ENCODE data around the gene EFCAB6. TPM values are rescaled to one million over a fixed set of nuclear protein-coding genes. Genes with fewer than 3 reads are reported as not detected.

EFCAB6 gene
- polyA plus RNA-seq, 4 donors: 0.34 to 1.9 TPM; not detected in 2

DNA sequence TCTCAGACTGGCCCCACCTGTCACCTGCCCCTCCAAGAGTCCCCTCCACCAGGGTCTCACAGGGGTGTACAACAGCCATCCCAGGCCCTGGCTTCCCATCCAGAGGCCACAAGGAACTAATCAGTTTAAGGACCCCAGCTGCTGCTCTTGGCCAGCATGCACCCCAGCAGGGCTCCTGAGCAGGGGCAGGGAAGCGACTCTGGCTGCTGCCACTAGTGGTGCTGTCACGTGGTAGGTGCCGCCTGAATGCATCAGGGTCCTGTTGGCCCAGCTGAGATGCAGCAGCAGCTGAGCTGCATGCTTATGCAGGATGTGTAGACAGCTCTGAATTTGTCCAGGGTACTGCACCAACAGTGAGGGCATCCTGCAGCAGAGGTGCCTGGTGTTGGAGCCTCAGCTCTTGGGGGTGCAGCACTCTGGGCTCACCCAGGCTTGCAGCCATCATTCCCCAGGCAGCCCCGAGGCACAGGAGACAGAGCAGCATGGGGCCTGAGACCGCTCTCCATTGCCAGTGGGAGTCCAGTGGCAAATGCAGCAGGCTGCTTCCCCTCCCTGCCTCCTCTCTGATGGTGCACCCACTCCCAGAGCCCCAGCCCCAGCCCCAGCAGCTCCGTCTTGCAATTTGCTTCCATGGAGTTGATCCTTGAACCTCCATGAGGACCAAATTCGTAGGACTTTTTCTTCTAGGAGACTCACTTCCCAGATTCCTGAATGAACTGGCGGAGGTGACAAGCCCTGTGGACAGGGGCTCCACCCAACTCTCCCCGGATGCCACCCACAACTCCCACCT is 301.6 kb downstream of the EFCAB6 start:
- no peaks in the 10 kb centered on the region for H3K27me3 ChIP-seq (ENCODE audit: control insufficient read depth in 3 of 3, insufficient read depth in 3 of 3, low read length in 3 of 3)
- H3K9me3 ChIP-seq (ENCODE audit: control insufficient read depth in 2 of 2, insufficient read depth in 1 of 2, low read depth in 1 of 2, low read length in 1 of 2): no peaks in the 10 kb centered on the region
- no peaks in the 10 kb centered on the region for H3K4me1 ChIP-seq (ENCODE audit: control insufficient read depth in 3 of 3, insufficient read depth in 2 of 3, low read depth in 1 of 3, low read length in 2 of 3)
- H3K36me3 ChIP-seq (ENCODE audit: control insufficient read depth in 3 of 3, insufficient read depth in 2 of 3, low read depth in 1 of 3, low read length in 3 of 3): no peaks in the 10 kb centered on the region
- DNase-seq (no peak), FAIRE-seq (no peak)
- H3K4me3 ChIP-seq (ENCODE audit: low read depth in 1 of 3, low read length in 3 of 3): no peak overlapping the region
- 57 to 78% (median 68%) methylated on average over 9 of the region's 9 CpGs for WGBS, 3 donors
- no peak overlapping the region for H3K27ac ChIP-seq (ENCODE audit: low read depth in 1 of 3, low read length in 2 of 3)

DNA sequence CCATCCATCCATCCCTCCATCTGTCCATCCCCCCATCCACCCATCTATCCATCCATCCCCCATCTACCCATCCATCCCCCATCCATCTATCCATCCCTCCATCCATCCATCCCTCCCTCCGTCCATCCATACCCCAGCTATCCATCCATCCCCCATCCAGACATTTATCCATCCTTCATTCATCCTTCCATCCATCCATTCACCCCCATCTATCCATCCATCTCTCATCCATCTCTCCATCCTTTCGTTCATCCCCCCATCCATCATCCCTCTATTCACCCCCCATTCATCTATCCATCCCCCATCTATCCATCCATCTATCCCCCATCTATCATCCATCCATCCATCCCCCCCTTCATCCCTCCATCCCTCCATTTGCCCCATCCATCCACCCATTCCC is 302.8 kb downstream of the EFCAB6 start:
- no peaks in the 10 kb centered on the region for H3K27me3 ChIP-seq (ENCODE audit: control insufficient read depth in 3 of 3, insufficient read depth in 3 of 3, low read length in 3 of 3)
- H3K4me1 ChIP-seq (ENCODE audit: control insufficient read depth in 3 of 3, insufficient read depth in 2 of 3, low read depth in 1 of 3, low read length in 2 of 3): no peaks in the 10 kb centered on the region
- FAIRE-seq: no peak
- 75 to 81% (median 79%) methylated on average over 2 of the region's 2 CpGs for WGBS, 3 donors
- H3K27ac ChIP-seq (ENCODE audit: low read depth in 1 of 3, low read length in 2 of 3): no peak overlapping the region
- no peak for DNase-seq
- no peaks in the 10 kb centered on the region for H3K36me3 ChIP-seq (ENCODE audit: control insufficient read depth in 3 of 3, insufficient read depth in 2 of 3, low read depth in 1 of 3, low read length in 3 of 3)
- H3K4me3 ChIP-seq (ENCODE audit: low read depth in 1 of 3, low read length in 3 of 3): no peak overlapping the region
- H3K9me3 ChIP-seq (ENCODE audit: control insufficient read depth in 2 of 2, insufficient read depth in 1 of 2, low read depth in 1 of 2, low read length in 1 of 2): no peaks in the 10 kb centered on the region

DNA sequence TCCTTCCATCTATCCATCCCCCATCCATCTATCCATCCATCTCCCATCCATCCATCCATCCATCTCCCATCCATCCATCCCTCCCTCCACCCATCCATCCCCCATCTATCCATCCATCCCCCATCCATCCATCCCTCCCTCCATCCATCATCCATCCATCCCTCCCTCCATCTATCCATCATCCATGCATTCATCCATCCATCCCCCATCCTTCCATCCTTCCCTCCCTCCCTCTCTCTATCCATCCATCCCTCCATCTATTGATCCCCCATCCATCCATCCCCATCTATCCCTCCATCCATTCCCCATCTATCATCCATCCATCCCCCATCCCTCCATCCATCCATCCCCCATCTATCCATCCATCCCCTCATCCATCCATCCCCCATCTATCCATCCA is 303.6 kb downstream of the EFCAB6 start:
- DNase-seq: no peak
- Histone ChIP-seq H3K36me3 (ENCODE audit: control insufficient read depth in 3 of 3, insufficient read depth in 2 of 3, low read depth in 1 of 3, low read length in 3 of 3) (no peaks in the 10 kb centered on the region), H3K4me1 (ENCODE audit: control insufficient read depth in 3 of 3, insufficient read depth in 2 of 3, low read depth in 1 of 3, low read length in 2 of 3) (no peaks in the 10 kb centered on the region), H3K27me3 (ENCODE audit: control insufficient read depth in 3 of 3, insufficient read depth in 3 of 3, low read length in 3 of 3) (no peaks in the 10 kb centered on the region), H3K4me3 (ENCODE audit: low read depth in 1 of 3, low read length in 3 of 3) (no peak overlapping the region), H3K27ac (ENCODE audit: low read depth in 1 of 3, low read length in 2 of 3) (no peak overlapping the region), H3K9me3 (ENCODE audit: control insufficient read depth in 2 of 2, insufficient read depth in 1 of 2, low read depth in 1 of 2, low read length in 1 of 2) (no peaks in the 10 kb centered on the region)
- no peak for FAIRE-seq

DNA sequence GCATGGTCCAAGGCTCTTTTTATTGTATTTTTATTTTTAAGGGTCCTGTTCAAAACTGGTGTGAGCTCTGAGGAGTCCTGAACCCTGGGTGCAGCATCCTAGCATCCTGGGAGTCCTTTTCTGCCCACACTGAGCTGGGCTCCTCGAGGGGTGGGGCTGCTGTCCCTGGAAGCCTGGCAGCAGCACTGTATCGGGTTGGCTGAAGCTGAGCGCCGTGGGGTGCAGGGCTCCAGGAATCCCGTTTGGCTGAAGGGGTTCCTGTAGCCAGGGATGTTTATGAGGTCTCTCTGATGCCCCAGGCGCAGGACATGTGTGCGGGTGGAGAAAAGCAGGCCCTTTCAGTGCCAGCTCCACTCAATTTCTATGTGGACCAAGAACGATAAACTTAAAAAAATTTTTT is 304.9 kb downstream of the EFCAB6 start:
- no peaks in the 10 kb centered on the region for H3K9me3 ChIP-seq (ENCODE audit: control insufficient read depth in 2 of 2, insufficient read depth in 1 of 2, low read depth in 1 of 2, low read length in 1 of 2)
- H3K36me3 ChIP-seq (ENCODE audit: control insufficient read depth in 3 of 3, insufficient read depth in 2 of 3, low read depth in 1 of 3, low read length in 3 of 3): no peaks in the 10 kb centered on the region
- H3K4me3 ChIP-seq (ENCODE audit: low read depth in 1 of 3, low read length in 3 of 3): no peak overlapping the region
- H3K4me1 ChIP-seq (ENCODE audit: control insufficient read depth in 3 of 3, insufficient read depth in 2 of 3, low read depth in 1 of 3, low read length in 2 of 3): no peaks in the 10 kb centered on the region
- H3K27me3 ChIP-seq (ENCODE audit: control insufficient read depth in 3 of 3, insufficient read depth in 3 of 3, low read length in 3 of 3): no peaks in the 10 kb centered on the region
- DNase-seq: no peak
- no peak for FAIRE-seq
- H3K27ac ChIP-seq (ENCODE audit: low read depth in 1 of 3, low read length in 2 of 3): no peak overlapping the region
- WGBS, 3 donors: 68 to 71% (median 69%) methylated on average over 8 of the region's 8 CpGs

DNA sequence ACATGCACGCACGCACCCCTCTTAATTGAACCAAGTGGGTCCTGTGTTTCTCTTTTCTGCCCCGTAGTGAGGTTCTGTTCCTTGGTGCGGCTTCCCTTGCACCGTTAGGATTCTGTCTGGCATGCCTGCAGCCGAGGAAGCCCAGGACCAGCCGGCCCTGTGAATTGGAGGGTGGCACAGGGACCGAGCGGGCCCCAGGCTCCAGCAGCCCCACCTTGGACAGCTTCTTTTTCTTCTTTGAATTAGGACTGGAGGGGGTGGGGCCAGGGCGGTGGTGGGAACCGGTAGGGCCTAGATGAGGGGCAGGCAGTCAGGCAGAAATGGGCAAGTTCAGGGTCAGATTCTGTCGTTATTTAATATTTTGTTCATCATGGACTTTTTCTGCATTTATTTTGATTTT is 305.6 kb downstream of the EFCAB6 start:
- WGBS, 3 donors: 80 to 84% (median 81%) methylated on average over 12 of the region's 12 CpGs
- no peak overlapping the region for H3K27ac ChIP-seq (ENCODE audit: low read depth in 1 of 3, low read length in 2 of 3)
- H3K9me3 ChIP-seq (ENCODE audit: control insufficient read depth in 2 of 2, insufficient read depth in 1 of 2, low read depth in 1 of 2, low read length in 1 of 2): no peaks in the 10 kb centered on the region
- no peaks in the 10 kb centered on the region for H3K27me3 ChIP-seq (ENCODE audit: control insufficient read depth in 3 of 3, insufficient read depth in 3 of 3, low read length in 3 of 3)
- H3K4me1 ChIP-seq (ENCODE audit: control insufficient read depth in 3 of 3, insufficient read depth in 2 of 3, low read depth in 1 of 3, low read length in 2 of 3): no peaks in the 10 kb centered on the region
- no peak for FAIRE-seq
- no peaks in the 10 kb centered on the region for H3K36me3 ChIP-seq (ENCODE audit: control insufficient read depth in 3 of 3, insufficient read depth in 2 of 3, low read depth in 1 of 3, low read length in 3 of 3)
- no peak overlapping the region for H3K4me3 ChIP-seq (ENCODE audit: low read depth in 1 of 3, low read length in 3 of 3)
- DNase-seq: no peak

DNA sequence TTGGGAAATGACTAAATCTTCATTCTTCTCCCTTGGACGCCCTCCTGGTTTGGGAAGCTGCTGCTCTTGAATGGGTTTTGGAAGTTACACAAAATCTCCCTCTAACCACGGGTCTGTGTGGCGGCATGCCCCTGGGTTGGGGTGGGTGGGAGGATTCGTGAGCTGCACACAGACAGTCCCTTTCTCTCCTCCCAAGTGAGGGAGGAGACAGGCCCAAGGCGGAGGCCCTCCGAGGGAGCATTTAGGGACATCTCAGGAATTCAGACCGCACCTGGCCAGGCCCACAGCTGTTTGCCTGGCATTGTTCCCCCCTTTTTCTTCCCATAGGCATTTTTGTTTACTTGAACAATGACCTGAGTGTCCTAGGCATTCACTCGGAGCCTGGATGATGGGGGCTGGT is 306.2 kb downstream of the EFCAB6 start:
- 56 to 70% (median 61%) methylated on average over 8 of the region's 8 CpGs for WGBS, 3 donors
- FAIRE-seq (no peak), DNase-seq (no peak)
- Histone ChIP-seq H3K27ac (ENCODE audit: low read depth in 1 of 3, low read length in 2 of 3) (no peak overlapping the region), H3K9me3 (ENCODE audit: control insufficient read depth in 2 of 2, insufficient read depth in 1 of 2, low read depth in 1 of 2, low read length in 1 of 2) (no peaks in the 10 kb centered on the region), H3K4me3 (ENCODE audit: low read depth in 1 of 3, low read length in 3 of 3) (no peak overlapping the region), H3K27me3 (ENCODE audit: control insufficient read depth in 3 of 3, insufficient read depth in 3 of 3, low read length in 3 of 3) (no peaks in the 10 kb centered on the region), H3K4me1 (ENCODE audit: control insufficient read depth in 3 of 3, insufficient read depth in 2 of 3, low read depth in 1 of 3, low read length in 2 of 3) (no peaks in the 10 kb centered on the region), H3K36me3 (ENCODE audit: control insufficient read depth in 3 of 3, insufficient read depth in 2 of 3, low read depth in 1 of 3, low read length in 3 of 3) (no peaks in the 10 kb centered on the region)

DNA sequence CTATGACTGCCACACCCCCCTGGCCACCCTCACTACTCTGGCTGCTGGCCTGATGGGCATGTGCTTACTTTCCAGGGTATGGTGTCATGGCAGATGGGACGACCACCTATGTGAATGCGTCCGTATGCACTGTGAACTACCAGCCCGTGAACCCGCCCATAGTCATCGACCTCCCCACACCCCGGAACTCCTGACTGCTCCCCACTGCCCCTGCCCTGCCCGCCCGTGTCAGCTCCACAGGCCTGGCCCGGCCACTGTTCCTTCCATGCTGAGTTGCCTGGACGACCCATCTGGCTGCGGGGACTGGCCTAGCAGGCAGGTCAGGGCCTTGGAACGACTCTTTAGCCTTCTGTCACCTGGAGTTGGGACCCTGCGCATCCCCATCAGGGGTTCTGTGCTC is 306.7 kb downstream of the EFCAB6 start:
- no peak for DNase-seq
- FAIRE-seq: no peak
- H3K9me3 ChIP-seq (ENCODE audit: control insufficient read depth in 2 of 2, insufficient read depth in 1 of 2, low read depth in 1 of 2, low read length in 1 of 2): no peaks in the 10 kb centered on the region
- no peaks in the 10 kb centered on the region for H3K27me3 ChIP-seq (ENCODE audit: control insufficient read depth in 3 of 3, insufficient read depth in 3 of 3, low read length in 3 of 3)
- no peaks in the 10 kb centered on the region for H3K36me3 ChIP-seq (ENCODE audit: control insufficient read depth in 3 of 3, insufficient read depth in 2 of 3, low read depth in 1 of 3, low read length in 3 of 3)
- H3K27ac ChIP-seq (ENCODE audit: low read depth in 1 of 3, low read length in 2 of 3): no peak overlapping the region
- 92 to 96% (median 92%) methylated on average over 14 of the region's 14 CpGs for WGBS, 3 donors
- no peak overlapping the region for H3K4me3 ChIP-seq (ENCODE audit: low read depth in 1 of 3, low read length in 3 of 3)
- no peaks in the 10 kb centered on the region for H3K4me1 ChIP-seq (ENCODE audit: control insufficient read depth in 3 of 3, insufficient read depth in 2 of 3, low read depth in 1 of 3, low read length in 2 of 3)

DNA sequence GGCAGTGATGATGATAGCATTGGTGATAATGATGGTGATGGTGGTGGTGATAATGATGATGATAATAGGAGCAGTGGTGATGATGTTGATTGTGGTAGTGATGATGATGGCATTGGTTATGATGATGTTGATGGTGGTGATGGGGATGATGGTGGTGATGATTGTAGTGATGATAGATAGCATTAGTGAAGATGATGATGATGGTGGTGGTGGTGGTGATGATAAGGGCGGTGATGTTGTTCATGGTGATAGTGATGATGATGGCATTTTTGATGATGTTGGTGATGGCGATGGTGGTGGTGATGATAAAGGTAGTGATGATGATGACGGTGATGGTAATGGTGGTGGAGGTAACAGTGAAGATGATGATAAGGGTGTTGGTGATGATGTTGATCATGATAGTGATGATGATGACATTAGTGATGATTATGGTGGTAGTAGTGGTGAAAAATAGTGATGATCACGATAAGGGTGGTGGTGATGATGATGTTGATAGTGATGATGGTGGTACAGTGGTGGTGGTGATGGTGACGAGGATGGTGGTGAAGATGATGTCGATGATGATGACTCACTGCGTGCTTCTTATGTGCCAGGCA is 307.3 kb downstream of the EFCAB6 start:
- 91 to 95% (median 91%) methylated on average over 7 of the region's 7 CpGs for WGBS, 3 donors
- Histone ChIP-seq H3K27ac (ENCODE audit: low read depth in 1 of 3, low read length in 2 of 3) (no peak overlapping the region), H3K4me3 (ENCODE audit: low read depth in 1 of 3, low read length in 3 of 3) (no peak overlapping the region), H3K36me3 (ENCODE audit: control insufficient read depth in 3 of 3, insufficient read depth in 2 of 3, low read depth in 1 of 3, low read length in 3 of 3) (no peaks in the 10 kb centered on the region), H3K27me3 (ENCODE audit: control insufficient read depth in 3 of 3, insufficient read depth in 3 of 3, low read length in 3 of 3) (no peaks in the 10 kb centered on the region), H3K4me1 (ENCODE audit: control insufficient read depth in 3 of 3, insufficient read depth in 2 of 3, low read depth in 1 of 3, low read length in 2 of 3) (no peaks in the 10 kb centered on the region), H3K9me3 (ENCODE audit: control insufficient read depth in 2 of 2, insufficient read depth in 1 of 2, low read depth in 1 of 2, low read length in 1 of 2) (no peaks in the 10 kb centered on the region)
- no peak for FAIRE-seq
- DNase-seq: no peak

DNA sequence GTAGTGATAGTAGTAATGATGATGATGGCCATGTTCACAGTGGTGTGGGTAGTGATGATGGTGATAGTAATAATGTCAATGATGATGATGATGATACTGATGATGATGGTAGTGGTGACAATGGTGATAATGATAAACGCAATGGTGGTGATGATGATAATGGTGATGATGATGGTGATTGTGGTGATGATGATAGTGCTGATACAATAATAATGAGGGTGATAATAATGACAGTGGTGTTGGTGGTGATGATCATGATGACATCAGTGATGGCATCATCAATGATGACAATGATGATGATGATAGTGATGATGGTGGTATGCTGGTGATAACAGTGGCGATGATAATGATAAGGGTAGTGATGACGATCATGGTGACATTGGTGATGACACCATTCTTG is 308.0 kb downstream of the EFCAB6 start:
- Histone ChIP-seq H3K4me1 (ENCODE audit: control insufficient read depth in 3 of 3, insufficient read depth in 2 of 3, low read depth in 1 of 3, low read length in 2 of 3) (no peaks in the 10 kb centered on the region), H3K27ac (ENCODE audit: low read depth in 1 of 3, low read length in 2 of 3) (no peak overlapping the region), H3K27me3 (ENCODE audit: control insufficient read depth in 3 of 3, insufficient read depth in 3 of 3, low read length in 3 of 3) (no peaks in the 10 kb centered on the region), H3K4me3 (ENCODE audit: low read depth in 1 of 3, low read length in 3 of 3) (no peak overlapping the region), H3K36me3 (ENCODE audit: control insufficient read depth in 3 of 3, insufficient read depth in 2 of 3, low read depth in 1 of 3, low read length in 3 of 3) (no peaks in the 10 kb centered on the region), H3K9me3 (ENCODE audit: control insufficient read depth in 2 of 2, insufficient read depth in 1 of 2, low read depth in 1 of 2, low read length in 1 of 2) (no peaks in the 10 kb centered on the region)
- DNase-seq (no peak), FAIRE-seq (no peak)
- WGBS, 3 donors: 95 to 96% (median 96%) methylated on average over 3 of the region's 3 CpGs
